HG03432 (cell line): ENCODE measurements around the gene ULK3.

Source experiments
- ATAC-seq: cut with Tn5 transposase; IDR thresholded peaks from one replicate; pipeline ENCODE4 v1.9.1; 2021; ENCODE audit warnings: mild to moderate bottlenecking, moderate library complexity; ENCODE audit not compliant: unreplicated experiment

Gene ULK3

GRCh38 chr15:74787251-74788041, 55.5 kb downstream of the ULK3 start:
- peak; percentile 47 for ATAC-seq

- no peak for ATAC-seq
These were observed 56.3 kb downstream of the ULK3 start for GRCh38 chr15:74786551-74787165.
